MM.1S (cell line): Measurements from ENCODE around the gene CD4.

Experiments
- DNase-seq: peaks from one replicate; pipeline ENCODE4 v3.0.0-alpha.2; 2015
- H2AFZ ChIP-seq: fragments of 300-600 bp; sonication (generic); 2 replicates; pipeline ENCODE4 v1.6.0; 2016; ENCODE audit warnings: antibody characterized with exemption, low read length
- H3F3A ChIP-seq: fragments of 300-600 bp; sonication (generic); 2 replicates; pipeline ENCODE4 v1.6.1; 2016; ENCODE audit warnings: mild to moderate bottlenecking, antibody characterized with exemption, low read length, moderate library complexity, mixed read lengths; ENCODE audit not compliant: insufficient read depth
- H3K27ac ChIP-seq: fragments of 300-600 bp; sonication (generic); 2 replicates; pipeline ENCODE4 v1.5.1; 2016; ENCODE audit warnings: mild to moderate bottlenecking, low read length
- H3K27me3 ChIP-seq: fragments of 300-600 bp; sonication (generic); replicated peaks from 2 replicates; pipeline ENCODE4 v1.6.0; 2016; ENCODE audit warnings: low read length; ENCODE audit not compliant: insufficient read depth
- H3K36me3 ChIP-seq: fragments of 300-600 bp; sonication (generic); replicated peaks from 2 replicates; pipeline ENCODE4 v1.6.1; 2016; ENCODE audit warnings: mild to moderate bottlenecking, low read length, mixed read lengths; ENCODE audit not compliant: insufficient read depth
- H3K4me1 ChIP-seq: fragments of 300-600 bp; sonication (generic); 2 replicates; pipeline ENCODE4 v1.6.1; 2016; ENCODE audit warnings: low read length, mixed read lengths
- H3K4me2 ChIP-seq: fragments of 300-600 bp; sonication (generic); 2 replicates; pipeline ENCODE4 v1.6.0; 2016; ENCODE audit warnings: low read depth, low read length
- H3K4me3 ChIP-seq: fragments of 300-600 bp; sonication (generic); 2 replicates; pipeline ENCODE4 v1.5.1; 2016; ENCODE audit warnings: low read length, mixed read lengths
- H3K79me2 ChIP-seq: fragments of 300-600 bp; sonication (generic); 2 replicates; pipeline ENCODE4 v1.6.1; 2016; ENCODE audit warnings: mixed run types, low read length, mixed read lengths
- H3K9ac ChIP-seq: fragments of 300-600 bp; sonication (generic); 2 replicates; pipeline ENCODE4 v1.6.1; 2016; ENCODE audit warnings: low read length, mixed read lengths
- H3K9me2 ChIP-seq: fragments of 300-600 bp; sonication (generic); replicated peaks from 2 replicates; pipeline ENCODE4 v1.6.1; 2016; ENCODE audit warnings: mild to moderate bottlenecking, low read length, mixed read lengths; ENCODE audit not compliant: insufficient read depth
- H3K9me3 ChIP-seq: fragments of 300-600 bp; sonication (generic); replicated peaks from 2 replicates; pipeline ENCODE4 v1.6.1; 2016; ENCODE audit warnings: mild to moderate bottlenecking, low read length, mixed read lengths; ENCODE audit not compliant: insufficient read depth
- H4K20me1 ChIP-seq: fragments of 300-600 bp; sonication (generic); 2 replicates; pipeline ENCODE4 v1.6.1; 2016; ENCODE audit warnings: mild to moderate bottlenecking, low read length, moderate library complexity, mixed read lengths; ENCODE audit not compliant: insufficient read depth
- EZH2 ChIP-seq: fragments of 300-600 bp; sonication (generic); optimal IDR thresholded peaks from 2 replicates; pipeline ENCODE3; 2017; ENCODE audit warnings: low read depth, mild to moderate bottlenecking, antibody characterized with exemption, low read length, mixed read lengths
- EZH2phosphoT487 ChIP-seq: fragments of 300-600 bp; sonication (generic); IDR thresholded peaks from 2 replicates; pipeline ENCODE4 v1.6.1; 2018; ENCODE audit warnings: antibody characterized with exemption, low read length
- TF ChIP-seq, protein P1 (sequence below): fragments of 300-600 bp; sonication (generic); IDR thresholded peaks from 2 replicates; pipeline ENCODE4 v1.5.1; 2016; ENCODE audit warnings: antibody characterized with exemption, low read length, mixed read lengths

CD4 gene

DNA sequence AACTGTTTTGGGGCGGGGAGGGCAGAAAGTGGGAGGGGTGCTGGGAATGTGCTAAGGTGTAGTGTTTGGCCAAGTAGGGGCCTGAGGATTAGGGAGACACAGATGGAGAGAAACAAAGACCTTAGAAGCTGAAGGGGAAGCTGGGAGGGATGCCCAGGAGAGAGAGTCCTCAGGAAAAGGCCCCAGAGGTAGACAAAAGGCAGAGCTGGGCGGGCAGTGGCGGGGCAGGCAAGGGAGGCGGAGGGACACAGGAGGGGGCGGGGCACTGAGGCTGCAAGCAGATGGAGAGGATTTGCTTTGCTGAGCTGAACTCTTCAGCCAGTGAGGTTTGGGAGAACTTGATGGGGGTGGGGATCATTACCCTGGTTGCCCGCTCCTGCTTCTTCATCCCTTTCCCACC is 20.3 kb upstream of the CD4 start:
- no peak for TF ChIP-seq EZH2phosphoT487
- TF ChIP-seq, protein P1, sequence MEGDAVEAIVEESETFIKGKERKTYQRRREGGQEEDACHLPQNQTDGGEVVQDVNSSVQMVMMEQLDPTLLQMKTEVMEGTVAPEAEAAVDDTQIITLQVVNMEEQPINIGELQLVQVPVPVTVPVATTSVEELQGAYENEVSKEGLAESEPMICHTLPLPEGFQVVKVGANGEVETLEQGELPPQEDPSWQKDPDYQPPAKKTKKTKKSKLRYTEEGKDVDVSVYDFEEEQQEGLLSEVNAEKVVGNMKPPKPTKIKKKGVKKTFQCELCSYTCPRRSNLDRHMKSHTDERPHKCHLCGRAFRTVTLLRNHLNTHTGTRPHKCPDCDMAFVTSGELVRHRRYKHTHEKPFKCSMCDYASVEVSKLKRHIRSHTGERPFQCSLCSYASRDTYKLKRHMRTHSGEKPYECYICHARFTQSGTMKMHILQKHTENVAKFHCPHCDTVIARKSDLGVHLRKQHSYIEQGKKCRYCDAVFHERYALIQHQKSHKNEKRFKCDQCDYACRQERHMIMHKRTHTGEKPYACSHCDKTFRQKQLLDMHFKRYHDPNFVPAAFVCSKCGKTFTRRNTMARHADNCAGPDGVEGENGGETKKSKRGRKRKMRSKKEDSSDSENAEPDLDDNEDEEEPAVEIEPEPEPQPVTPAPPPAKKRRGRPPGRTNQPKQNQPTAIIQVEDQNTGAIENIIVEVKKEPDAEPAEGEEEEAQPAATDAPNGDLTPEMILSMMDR: no peak
- TF ChIP-seq EZH2: no peak
- Histone ChIP-seq H4K20me1 (no peaks in the 10 kb centered on the region), H3K4me2 (no peak overlapping the region), H3F3A (peaks cover 15% of the 10 kb centered on the region; the same call in 1 of the 2 replicates), H3K4me1 (peaks cover 10% of the 10 kb centered on the region), H3K9ac (no peak overlapping the region), H3K27ac (no peak overlapping the region), H3K4me3 (no peak overlapping the region), H2AFZ (no peak overlapping the region), H3K79me2 (no peaks in the 10 kb centered on the region), H3K36me3 (no peaks in the 10 kb centered on the region), H3K9me2 (no peaks in the 10 kb centered on the region), H3K27me3 (peaks cover 13% of the 10 kb centered on the region), H3K9me3 (no peaks in the 10 kb centered on the region)
- no peak for DNase-seq

DNA sequence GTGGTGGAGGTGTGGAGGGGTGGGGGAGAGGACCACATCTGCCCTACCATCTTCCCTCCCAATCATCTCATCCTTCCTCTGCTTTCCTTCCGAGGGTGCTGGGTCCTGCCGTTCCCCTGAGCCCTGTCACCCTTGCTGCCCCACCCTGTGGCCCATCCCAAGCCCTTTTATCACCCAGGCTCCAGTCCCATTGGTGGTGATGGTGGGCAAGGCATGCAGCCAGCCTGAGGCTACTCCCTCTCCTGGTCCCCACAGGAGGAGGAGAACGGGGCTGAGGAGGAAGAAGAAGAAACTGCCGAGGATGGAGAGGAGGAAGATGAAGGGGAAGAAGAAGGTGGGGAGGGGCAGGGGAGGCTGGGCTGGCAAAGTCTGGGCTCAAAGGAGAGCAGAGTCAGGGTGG is 19.7 kb upstream of the CD4 start:
- Histone ChIP-seq H3K36me3 (no peaks in the 10 kb centered on the region), H3K4me2 (no peak overlapping the region), H3K9ac (no peak overlapping the region), H4K20me1 (no peaks in the 10 kb centered on the region), H3K27ac (no peak overlapping the region), H3F3A (peaks cover 14% of the 10 kb centered on the region; the same call in 1 of the 2 replicates), H3K4me1 (peaks cover 6% of the 10 kb centered on the region), H3K79me2 (no peaks in the 10 kb centered on the region), H3K9me3 (no peaks in the 10 kb centered on the region), H3K9me2 (no peaks in the 10 kb centered on the region), H3K4me3 (no peak overlapping the region), H2AFZ (no peak overlapping the region), H3K27me3 (peaks cover 12% of the 10 kb centered on the region)
- DNase-seq: no peak
- TF ChIP-seq EZH2phosphoT487 (no peak), EZH2 (no peak)
- TF ChIP-seq, protein P1: no peak

DNA sequence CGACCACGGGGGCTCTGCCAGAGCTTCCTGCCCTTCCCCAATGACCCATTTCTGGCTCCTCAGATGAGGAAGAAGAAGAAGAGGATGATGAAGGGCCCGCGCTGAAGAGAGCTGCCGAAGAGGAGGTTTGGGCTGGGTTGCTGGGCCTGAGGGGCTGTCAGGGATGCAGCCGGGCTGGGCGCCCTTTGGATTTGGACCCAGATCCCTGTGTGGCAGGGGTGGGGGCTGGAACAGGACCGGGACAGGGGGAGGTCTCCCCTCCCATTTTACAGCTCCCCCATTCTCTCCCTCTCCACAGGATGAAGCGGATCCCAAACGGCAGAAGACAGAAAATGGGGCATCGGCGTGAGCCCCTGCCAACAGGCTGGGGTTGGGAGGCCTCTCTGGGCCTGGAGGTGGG is 19.2 kb upstream of the CD4 start:
- H3K27me3 ChIP-seq: peaks cover 8% of the 10 kb centered on the region
- no peak overlapping the region for H3K27ac ChIP-seq
- no peaks in the 10 kb centered on the region for H3K79me2 ChIP-seq
- no peak overlapping the region for H2AFZ ChIP-seq
- H3K4me1 ChIP-seq: peaks cover 2% of the 10 kb centered on the region
- H3K36me3 ChIP-seq: no peaks in the 10 kb centered on the region
- no peak for TF ChIP-seq EZH2phosphoT487
- TF ChIP-seq EZH2: no peak
- TF ChIP-seq, protein P1: no peak
- DNase-seq: no peak
- no peaks in the 10 kb centered on the region for H3K9me2 ChIP-seq
- no peak overlapping the region for H3K4me2 ChIP-seq
- H3K9me3 ChIP-seq: no peaks in the 10 kb centered on the region
- H3F3A ChIP-seq: peaks cover 10% of the 10 kb centered on the region; the same call in 1 of the 2 replicates
- H4K20me1 ChIP-seq: no peaks in the 10 kb centered on the region
- no peak overlapping the region for H3K4me3 ChIP-seq
- H3K9ac ChIP-seq: no peak overlapping the region
